ENCODE measurements around the gene CRADD. TPM values are rescaled to one million over a fixed set of nuclear protein-coding genes. Genes with fewer than 3 reads are reported as not detected.

CRADD gene
- total RNA-seq, 1 experiment from 2014 or later = 7.6 TPM

GRCh38 chr12:93865751-93866150 lies 188.6 kb downstream of the CRADD start:
- no peaks in the 10 kb centered on the region for H3K27me3 ChIP-seq (ENCODE audit: insufficient read depth, low read length)
- H3K27ac ChIP-seq (ENCODE audit: insufficient read length, low read depth, low read length) = no peak overlapping the region
- no peaks in the 10 kb centered on the region; the same call in none of the 2 replicates for H3K27me3 Mint-ChIP-seq (ENCODE audit: low read depth)

More at GRCh38 chr12:93865751-93866150, 188.6 kb downstream of the CRADD start:
- H3T11ph ChIP-seq (ENCODE audit: low read length) = no peak overlapping the region
- H3K18ac ChIP-seq (ENCODE audit: insufficient read length, low read depth, low read length) = no peak overlapping the region
- DNase-seq = no peak
- no peak overlapping the region for H3K56ac ChIP-seq (ENCODE audit: insufficient read length, low read depth, low read length)
- H3K4me1 ChIP-seq (ENCODE audit: insufficient read depth, low read length) = no peaks in the 10 kb centered on the region
- H3K9me3 ChIP-seq (ENCODE audit: control insufficient read depth, low read depth, low read length) = no peaks in the 10 kb centered on the region
- no peak overlapping the region for H3K9ac ChIP-seq (ENCODE audit: extremely low read depth, insufficient read length, low read length)
- no peak overlapping the region for H2BK5ac ChIP-seq (ENCODE audit: insufficient read length, low read length)
- H3K4ac ChIP-seq (ENCODE audit: low read depth, low read length) = no peak overlapping the region
- no peak overlapping the region for H2BK12ac ChIP-seq (ENCODE audit: insufficient read length, low read depth, low read length)
- no peak overlapping the region for H2AK5ac ChIP-seq (ENCODE audit: insufficient read length, low read length)
- H3K23ac ChIP-seq (ENCODE audit: insufficient read length, low read depth, low read length) = no peak overlapping the region
- H3K23me2 ChIP-seq (ENCODE audit: insufficient read length, low read depth, low read length, poor library complexity, severe bottlenecking) = no peaks in the 10 kb centered on the region
- H2BK20ac ChIP-seq (ENCODE audit: low read depth, low read length, poor library complexity, severe bottlenecking) = no peak overlapping the region
- H2BK15ac ChIP-seq (ENCODE audit: low read depth, low read length) = no peak overlapping the region
- no peak overlapping the region for H2AFZ ChIP-seq (ENCODE audit: low read length)
- no peaks in the 10 kb centered on the region for H4K20me1 ChIP-seq (ENCODE audit: control insufficient read depth, insufficient read depth, insufficient read length)
- no peak overlapping the region for H4K91ac ChIP-seq (ENCODE audit: insufficient read length, low read depth, low read length)
- peaks cover 13 to 22% of the 10 kb centered on the region in 2 experiments for H3K9me3 Mint-ChIP-seq
- H3K27ac Mint-ChIP-seq = no peak overlapping the region
- H3K79me2 ChIP-seq (ENCODE audit: insufficient read depth, low read length) = no peaks in the 10 kb centered on the region
- no peak overlapping the region for H3K14ac ChIP-seq (ENCODE audit: insufficient read depth, low read length)
- no peaks in the 10 kb centered on the region for H3K4me1 Mint-ChIP-seq
- WGBS (ENCODE audit: extremely low coverage, insufficient read length, low lambda C conversion rate) = no CpG with 5 or more reads among the region's 1 CpG
- H3K79me1 ChIP-seq (ENCODE audit: insufficient read depth, low read depth, low read length, poor library complexity, severe bottlenecking) = no peaks in the 10 kb centered on the region
- no peak overlapping the region for H4K5ac ChIP-seq (ENCODE audit: insufficient read length, low read depth, low read length)
- H3K4me3 Mint-ChIP-seq = no peak overlapping the region
- H4K8ac ChIP-seq (replicated peaks; ENCODE audit: insufficient read length, low read depth, low read length) = no peak overlapping the region
- peaks cover 0 to 11% (median 10%) of the 10 kb centered on the region in 3 experiments; a peak in 5 of 7 replicates for H3K36me3 Mint-ChIP-seq (ENCODE audit: insufficient read depth in 1 of 3, low read depth in 3 of 3)
- H2BK120ac ChIP-seq (ENCODE audit: low read depth, low read length, poor library complexity, severe bottlenecking) = no peak overlapping the region
- no peak for TF ChIP-seq CTCF (conservative IDR thresholded peaks at IDR 0.05)
- no peak overlapping the region for H3K4me2 ChIP-seq (ENCODE audit: insufficient read depth, insufficient read length, low read length)

Measured in H9 (cell line).